Panc1 (cell line): ENCODE data around the gene SLC1A3. TPM values are rescaled to one million over a fixed set of nuclear protein-coding genes. Genes with fewer than 3 reads are reported as not detected.

Experiments used
- ATAC-seq: fragments of 200-7000 bp; cut with Tn5 transposase; 2 replicates; pipeline ENCODE4 v1.9.1; 2020; ENCODE audit warnings: mild to moderate bottlenecking, moderate library complexity
- BruUV-seq: library from RNA; stranded (reverse); fragments of 400-500 nt; replicated peaks from 2 replicates; lab custom pipeline; 2021; lab: Mats Ljungman, UMichigan
- CTCF ChIA-PET: fragments of 300-600 bp; sonication (Branson Sonifier 250); formaldehyde crosslinking; loops from one replicate; lab custom pipeline; 2022; ENCODE audit warnings: antibody characterized with exemption; lab: Charles Lee
- POLR2A ChIA-PET: fragments of 300-600 bp; sonication (Branson Sonifier 250); formaldehyde crosslinking; loops from one replicate; lab custom pipeline; 2022; ENCODE audit warnings: antibody characterized with exemption; lab: Charles Lee
- DNase-seq: peaks from one replicate; pipeline ENCODE4 v3.0.0-alpha.2; 2010; ENCODE audit warnings: low read depth, low spot score
- H3K27ac ChIP-seq: 2 replicates; pipeline ENCODE4 v1.5.1; 2011; ENCODE audit warnings: mild to moderate bottlenecking, low read length, inconsistent platforms
- H3K27me3 ChIP-seq: fragments of 200-500 bp; sonication (Bioruptor generic); 2 replicates; pipeline ENCODE4 v1.6.0; 2014; ENCODE audit warnings: low read length, inconsistent platforms; ENCODE audit not compliant: control insufficient read depth, insufficient read depth
- H3K36me3 ChIP-seq: fragments of 200-500 bp; sonication (Bioruptor generic); 2 replicates; pipeline ENCODE4 v1.5.1; 2014; ENCODE audit warnings: inconsistent platforms, mild to moderate bottlenecking, low read length, moderate library complexity; ENCODE audit not compliant: control insufficient read depth, insufficient read depth
- H3K4me1 ChIP-seq: 2 replicates; pipeline ENCODE4 v1.5.1; 2011; ENCODE audit warnings: inconsistent platforms, mild to moderate bottlenecking, low read length, moderate library complexity; ENCODE audit not compliant: control insufficient read depth, insufficient read depth
- H3K4me3 ChIP-seq, 2 experiments: 2 replicates each; pipeline ENCODE4 v1.5.1; 2011 to 2012; ENCODE audit warnings: low read depth in 2 of 2, low read length in 2 of 2, mild to moderate bottlenecking in 2 of 2, inconsistent platforms in 1 of 2, moderate library complexity in 1 of 2
- H3K9me3 ChIP-seq: fragments of 200-500 bp; sonication (Bioruptor generic); 2 replicates; pipeline ENCODE4 v1.5.1; 2014; ENCODE audit warnings: low read depth, mild to moderate bottlenecking, inconsistent platforms, low read length, moderate library complexity; ENCODE audit not compliant: control insufficient read depth, insufficient read depth
- CTCF ChIP-seq: fragments of 450-650 bp; IDR thresholded peaks from 2 replicates; pipeline ENCODE4 v1.5.1; 2017; ENCODE audit warnings: mild to moderate bottlenecking
- POLR2AphosphoS5 ChIP-seq: IDR thresholded peaks from 2 replicates; pipeline ENCODE4 v1.6.1; 2012; ENCODE audit warnings: mild to moderate bottlenecking, low read depth, low read length, moderate library complexity
- REST ChIP-seq, 2 experiments: IDR thresholded peaks; 2 replicates each; pipeline ENCODE4 v1.6.1; 2011 to 2012; ENCODE audit warnings: low read depth in 2 of 2, control low read depth in 1 of 2, low read length in 1 of 2, mild to moderate bottlenecking in 1 of 2, moderate library complexity in 1 of 2; ENCODE audit not compliant: insufficient read depth in 1 of 2
- SIN3A ChIP-seq: IDR thresholded peaks from 2 replicates; pipeline ENCODE4 v1.6.1; 2012; ENCODE audit warnings: low read depth, mild to moderate bottlenecking, low read length, moderate library complexity, borderline replicate concordance; ENCODE audit not compliant: insufficient read depth
- TCF7L2 ChIP-seq: IDR thresholded peaks from 2 replicates; pipeline ENCODE4 v1.6.1; 2011; ENCODE audit warnings: mild to moderate bottlenecking, low read depth, low read length, inconsistent platforms
- in situ Hi-C: cut with HindIII; loops from 2 replicates; pipeline ENCODE4 v1.10.0; 2016; ENCODE audit warnings: low sequenced_read_pairs, low pct_unique_long_range_greater_than_20kb
- intact Hi-C: fragments of 100-400 bp; cut with micrococcal nuclease; formaldehyde crosslinking; loops from one replicate; pipeline ENCODE4 v1.10.0; 2022; ENCODE audit not compliant: unreplicated experiment
- total RNA-seq: library from RNA; stranded (reverse); gene quantifications from one replicate; pipeline ENCODE4 v1.2.1, GENCODE V29; 2021; ENCODE audit not compliant: unreplicated experiment

The SLC1A3 gene
- total RNA-seq, 1 experiment from 2014 or later, result 0.13 TPM

GRCh38 chr5:36621985-36622384 is 15.6 kb downstream of the SLC1A3 start:
- CTCF ChIA-PET, result no interaction called here
- DNase-seq, result no peak
- no peaks in the 10 kb centered on the region for H3K4me1 ChIP-seq
- BruUV-seq, result no TSS peak
- in situ Hi-C loops, result no loop called here
- no peak overlapping the region for H3K27ac ChIP-seq
- TF ChIP-seq SIN3A (no peak), CTCF (no peak), TCF7L2 (no peak), REST (IDR thresholded peaks at IDR 0.05; ENCODE audit: insufficient read depth in 1 of 2, low read depth in 2 of 2, low read length in 1 of 2) (no peak), POLR2AphosphoS5 (no peak)
- POLR2A ChIA-PET, result no interaction called here
- no peak for ATAC-seq
- no peak overlapping the region for H3K4me3 ChIP-seq
- H3K9me3 ChIP-seq, result no peaks in the 10 kb centered on the region
- peaks cover 7% of the 10 kb centered on the region; the same call in 1 of the 2 replicates for H3K27me3 ChIP-seq
- H3K36me3 ChIP-seq, result no peaks in the 10 kb centered on the region
- intact Hi-C loops, result no loop called here

- ChIA-PET POLR2A (no interaction called here), CTCF (no interaction called here)
- DNase-seq (no peak), ATAC-seq (no peak)
- Histone ChIP-seq H3K27me3 (peaks cover 4% of the 10 kb centered on the region; the same call in 1 of the 2 replicates), H3K27ac (no peak overlapping the region), H3K4me1 (no peaks in the 10 kb centered on the region), H3K9me3 (no peaks in the 10 kb centered on the region), H3K36me3 (no peaks in the 10 kb centered on the region), H3K4me3 (no peak overlapping the region)
- no peak for TF ChIP-seq REST (IDR thresholded peaks at IDR 0.05; ENCODE audit: insufficient read depth in 1 of 2, low read depth in 2 of 2, low read length in 1 of 2)
- intact Hi-C loops (no loop called here), in situ Hi-C loops (no loop called here)
- BruUV-seq, result no TSS peak
Observed at GRCh38 chr5:36623832-36624231, 17.4 kb downstream of the SLC1A3 start.
